Mammary epithelial cell (primary cell): ENCODE data around the gene VWCE.

Experiments used
- EZH2 ChIP-seq: IDR thresholded peaks from 2 replicates; pipeline ENCODE4 v1.6.1; 2012; ENCODE audit warnings: low read length, inconsistent platforms, borderline replicate concordance
- TF ChIP-seq, protein P1 (sequence below), 2 donors: IDR thresholded peaks in 1 of 2; conservative IDR thresholded peaks in 1 of 2; 2 replicates each; pipeline ENCODE4 v1.5.1; 2011 to 2012; ENCODE audit warnings: inconsistent platforms in 2 of 2, low read length in 2 of 2, mild to moderate bottlenecking in 2 of 2, control low read depth in 1 of 2, low read depth in 1 of 2; ENCODE audit not compliant: insufficient read depth in 1 of 2; ENCODE audit errors: extremely low read depth in 1 of 2

DNA sequence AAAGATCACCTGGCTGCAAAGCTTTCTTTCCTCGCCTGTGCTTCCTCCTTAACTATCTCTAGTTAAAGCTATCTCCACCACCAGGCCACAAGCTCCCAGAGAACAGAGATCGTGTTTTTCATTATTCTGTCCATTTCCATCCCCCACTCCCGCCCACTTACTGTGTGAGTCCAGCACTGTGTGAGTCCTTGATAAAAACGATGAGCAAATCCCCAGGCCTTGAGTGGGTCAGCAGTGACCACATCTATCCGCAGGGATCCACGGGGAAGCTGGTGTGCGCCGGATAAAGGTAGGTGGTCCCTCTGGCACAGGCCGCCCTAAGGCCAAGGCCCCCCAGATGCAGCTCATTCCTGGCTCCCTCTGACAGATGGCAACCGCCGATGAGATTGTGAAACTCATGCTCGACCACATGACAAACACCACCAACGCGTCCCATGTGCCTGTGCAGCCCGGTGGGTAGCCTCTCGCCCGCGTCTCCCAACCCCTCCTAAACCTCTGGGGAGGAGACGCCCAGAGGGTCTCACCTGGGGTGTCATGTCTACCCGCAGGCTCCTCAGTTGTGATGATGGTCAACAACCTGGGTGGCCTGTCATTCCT, 47.2 kb upstream of the VWCE start:
- no peak for TF ChIP-seq EZH2
- TF ChIP-seq, protein P1, sequence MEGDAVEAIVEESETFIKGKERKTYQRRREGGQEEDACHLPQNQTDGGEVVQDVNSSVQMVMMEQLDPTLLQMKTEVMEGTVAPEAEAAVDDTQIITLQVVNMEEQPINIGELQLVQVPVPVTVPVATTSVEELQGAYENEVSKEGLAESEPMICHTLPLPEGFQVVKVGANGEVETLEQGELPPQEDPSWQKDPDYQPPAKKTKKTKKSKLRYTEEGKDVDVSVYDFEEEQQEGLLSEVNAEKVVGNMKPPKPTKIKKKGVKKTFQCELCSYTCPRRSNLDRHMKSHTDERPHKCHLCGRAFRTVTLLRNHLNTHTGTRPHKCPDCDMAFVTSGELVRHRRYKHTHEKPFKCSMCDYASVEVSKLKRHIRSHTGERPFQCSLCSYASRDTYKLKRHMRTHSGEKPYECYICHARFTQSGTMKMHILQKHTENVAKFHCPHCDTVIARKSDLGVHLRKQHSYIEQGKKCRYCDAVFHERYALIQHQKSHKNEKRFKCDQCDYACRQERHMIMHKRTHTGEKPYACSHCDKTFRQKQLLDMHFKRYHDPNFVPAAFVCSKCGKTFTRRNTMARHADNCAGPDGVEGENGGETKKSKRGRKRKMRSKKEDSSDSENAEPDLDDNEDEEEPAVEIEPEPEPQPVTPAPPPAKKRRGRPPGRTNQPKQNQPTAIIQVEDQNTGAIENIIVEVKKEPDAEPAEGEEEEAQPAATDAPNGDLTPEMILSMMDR (conservative IDR thresholded peaks at IDR 0.05 in 1 of 2, IDR thresholded peaks at IDR 0.05 in 1 of 2; ENCODE audit: extremely low read depth in 1 of 2, insufficient read depth in 1 of 2, low read depth in 1 of 2, low read length in 2 of 2) = no peak
